Stimulated activated CD8-positive, alpha-beta memory T cell treated with anti-CD3 and anti-CD28 coated beads, Interleukin-4, amount 100 ng/mL, for 1 hour (primary cell): Measurements from ENCODE around the gene DGCR8.

ENCODE experiments used
- DNase-seq, 2 donors: peaks; one replicate each; pipeline ENCODE4 v3.0.0-alpha.2; 2020; ENCODE audit warnings: low read depth in 2 of 2, low spot score in 1 of 2

Gene DGCR8

DNA sequence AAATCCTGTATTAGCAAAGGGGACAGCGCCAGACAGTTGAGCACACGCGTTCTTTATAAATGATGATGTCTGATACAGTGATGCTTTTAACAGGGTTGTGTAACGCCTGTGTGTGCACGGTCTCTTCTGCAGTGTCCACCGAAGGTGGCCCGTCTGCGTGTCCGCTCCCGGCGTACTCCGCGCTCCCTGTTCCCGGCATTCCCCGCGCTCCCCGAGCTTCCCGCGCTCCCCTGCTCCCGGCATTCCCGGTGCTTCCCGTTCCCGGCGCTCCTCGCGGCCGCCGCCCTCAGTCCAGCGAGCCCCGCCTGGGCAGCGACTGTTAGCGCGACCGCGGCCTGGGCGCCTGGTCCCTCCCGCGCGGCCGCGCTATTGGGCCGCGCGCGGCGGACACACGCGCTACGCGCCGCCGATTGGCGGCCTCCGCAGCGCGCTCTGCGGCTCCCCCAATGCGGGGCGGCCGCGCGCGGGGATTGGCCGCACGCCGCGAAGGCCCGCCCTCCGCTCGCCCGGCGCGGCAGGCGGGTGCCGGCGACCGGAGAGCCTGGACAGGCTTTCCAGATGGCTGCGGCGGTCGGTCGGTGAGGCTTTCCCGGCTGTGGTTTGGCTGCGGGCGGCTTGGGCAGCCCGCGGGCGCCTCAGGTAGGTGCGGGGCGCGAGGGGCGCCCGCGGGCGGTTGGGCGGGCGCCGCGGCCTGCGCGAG is at the start of gene DGCR8:
Gene DGCR8, plus strand, starts transcription at position 497 of the 700 bp plus-strand sequence. CDS start 5,723 bp downstream, outside the sequence.
- DNase-seq: peak; percentile 25 to 38

DNA sequence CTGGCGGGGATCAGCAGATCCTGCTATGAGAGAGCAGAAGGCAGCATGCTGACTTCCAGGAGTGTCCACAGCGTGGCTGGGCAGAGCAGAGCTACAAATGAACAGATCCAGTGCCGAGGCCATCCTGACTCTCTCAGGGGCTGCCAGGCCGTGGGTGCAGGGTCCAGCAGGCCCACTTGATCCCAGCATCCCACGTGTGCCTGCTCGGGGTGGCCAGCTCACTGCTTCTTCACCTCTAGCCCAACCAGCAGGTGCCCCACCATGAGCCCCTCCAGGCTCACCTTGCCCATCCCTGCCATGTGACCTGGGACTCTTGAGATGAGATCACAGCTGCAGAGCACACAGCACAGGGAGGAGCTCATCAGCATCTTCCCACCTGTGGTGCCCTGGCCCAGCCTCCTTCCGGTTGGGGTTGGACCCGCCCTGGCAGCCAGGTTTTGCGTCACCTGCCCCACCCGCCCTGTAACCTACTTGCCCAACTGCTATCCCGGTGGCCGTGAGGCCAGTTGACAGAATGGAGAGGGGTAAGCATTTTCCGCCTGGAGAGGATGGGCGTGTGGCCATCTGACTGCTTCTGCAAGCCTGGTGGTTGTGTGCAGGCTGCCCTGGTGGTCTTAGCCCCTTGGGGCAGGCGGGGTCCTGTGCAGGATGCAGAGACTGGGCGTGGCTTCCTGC is 48.2 kb upstream of the DGCR8 start:
- no peak for DNase-seq

DNA sequence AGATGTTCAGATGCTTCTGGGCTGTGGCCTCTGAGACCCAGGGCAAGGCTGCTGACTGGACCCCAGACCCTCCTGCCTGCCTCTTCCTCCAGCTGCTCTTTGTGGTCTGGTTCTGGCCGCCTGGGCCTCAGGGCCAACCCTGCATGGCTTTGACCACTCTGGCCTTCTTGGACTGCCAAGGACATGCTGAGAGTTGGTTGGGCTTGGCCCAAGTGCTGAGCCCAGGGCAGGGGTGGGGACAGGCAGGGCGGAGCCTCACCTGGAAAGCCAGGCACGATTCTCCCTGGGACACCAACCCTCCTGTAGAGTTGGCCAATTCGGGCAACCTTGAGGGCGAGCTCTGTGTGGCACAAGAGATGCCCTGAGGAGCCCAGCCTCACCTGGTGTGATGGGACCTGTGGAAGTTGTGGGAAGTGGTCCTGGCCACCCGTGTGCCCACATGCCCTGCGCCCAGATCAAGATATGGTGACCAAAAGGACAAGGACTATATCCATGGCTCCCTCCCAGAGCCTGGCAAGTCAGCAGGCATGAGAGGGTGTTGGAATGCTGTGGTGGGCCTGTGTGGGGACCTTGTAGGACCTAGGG is 47.5 kb upstream of the DGCR8 start:
- DNase-seq: no peak

DNA sequence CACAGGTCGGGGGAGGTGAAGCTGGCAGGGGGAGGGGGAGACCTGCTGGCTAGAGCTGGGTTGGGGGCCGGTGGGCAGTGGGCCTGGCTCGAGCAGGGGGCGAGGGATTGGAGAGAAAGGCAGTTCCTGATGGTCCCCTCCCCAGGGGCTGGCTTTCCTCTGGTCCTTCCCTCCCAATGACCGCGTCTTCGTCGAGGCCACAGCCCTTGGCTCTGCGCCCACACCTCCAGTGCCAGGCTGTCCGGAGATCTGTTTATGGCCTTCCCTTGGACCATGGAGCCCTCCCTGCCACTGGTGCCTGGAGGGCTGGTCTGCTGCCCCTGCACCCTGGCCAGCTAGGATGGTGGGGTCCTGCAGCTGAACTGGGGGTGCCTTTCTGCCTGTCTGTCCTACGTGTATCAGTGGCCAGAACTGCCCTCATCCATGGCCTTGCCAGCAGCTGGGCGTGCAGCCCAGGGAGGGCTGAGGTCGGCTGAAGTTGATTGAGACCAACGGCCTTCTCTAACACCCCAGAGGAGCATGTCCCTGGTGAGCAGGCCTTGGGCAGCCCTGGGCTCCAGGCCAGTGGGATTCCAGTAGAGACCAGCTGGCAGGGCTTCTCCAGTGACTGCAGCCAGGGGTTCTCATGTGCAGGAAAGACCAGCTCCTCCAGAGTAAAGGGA is 46.9 kb upstream of the DGCR8 start:
- DNase-seq: no peak

DNA sequence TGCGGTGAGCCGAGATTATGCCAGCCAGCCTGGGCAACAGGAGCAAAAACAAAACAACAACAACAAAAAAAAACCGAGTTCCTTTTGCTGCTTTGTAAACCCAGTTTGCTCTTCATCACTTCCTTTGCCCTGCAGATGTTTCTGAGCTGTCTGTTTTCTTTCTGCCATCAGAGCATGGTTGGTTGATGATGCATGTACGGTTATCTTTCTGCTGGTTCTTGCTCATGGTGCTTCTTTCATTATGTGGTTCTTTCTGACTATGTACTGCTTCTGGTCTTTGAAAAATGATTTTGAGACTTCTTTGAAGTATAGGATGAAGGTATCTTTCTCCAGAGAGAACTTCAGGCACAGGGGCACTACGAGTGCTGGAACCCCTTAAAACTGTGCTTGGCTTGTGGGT is 45.9 kb upstream of the DGCR8 start:
- no peak for DNase-seq

DNA sequence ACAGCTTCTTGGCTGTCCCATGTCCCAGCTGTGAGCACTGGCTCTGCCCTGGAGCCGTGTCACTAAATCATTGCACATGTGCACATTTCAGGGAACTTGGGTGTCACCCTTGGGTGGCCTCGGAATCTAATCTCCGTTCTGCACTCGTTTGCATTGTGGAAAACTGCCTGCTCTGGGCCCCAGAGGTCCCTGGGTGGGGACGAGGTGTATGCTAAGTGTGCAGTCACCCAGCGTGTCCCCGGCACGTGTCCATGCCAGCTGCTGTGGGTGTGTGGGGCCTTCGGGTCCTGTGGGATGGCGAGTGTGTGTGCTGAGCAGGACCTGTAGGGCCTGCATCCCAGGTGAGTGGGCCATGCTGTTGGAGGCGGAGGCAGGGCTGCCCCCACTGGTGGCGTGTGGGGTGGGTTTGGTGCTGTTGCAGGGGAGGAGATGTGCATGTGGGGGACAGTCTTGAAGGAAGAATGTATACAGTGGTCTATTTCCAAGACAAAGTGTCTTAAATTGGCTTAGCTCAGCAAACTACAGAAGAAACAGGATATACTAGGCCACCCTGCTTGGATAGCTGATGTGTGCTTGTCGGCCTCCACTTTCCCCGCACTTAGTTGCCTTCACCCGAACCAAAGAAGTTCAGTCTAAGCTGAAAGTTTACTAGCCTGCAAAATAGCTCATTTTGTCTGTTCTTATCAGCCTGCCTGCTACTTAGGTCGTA is 44.5 kb upstream of the DGCR8 start:
- DNase-seq: no peak

DNA sequence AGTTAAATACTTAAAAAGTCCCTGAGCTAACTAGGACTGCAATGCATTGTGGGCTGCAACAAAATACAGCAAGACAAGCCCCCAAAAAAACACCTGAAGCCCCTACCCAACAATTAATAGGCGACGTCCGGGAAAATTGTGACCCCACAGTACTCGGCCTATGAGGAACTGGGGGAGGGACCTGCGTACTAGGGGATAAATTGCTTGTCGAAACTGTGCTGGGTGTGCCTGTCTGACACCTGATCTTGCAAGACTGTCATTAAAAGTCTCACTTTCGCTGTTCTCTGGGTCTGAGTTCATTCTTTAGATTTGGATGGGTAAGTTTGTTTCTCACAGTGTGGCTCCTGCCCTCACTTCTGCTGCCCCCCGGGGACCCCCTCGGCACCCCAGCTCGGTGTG is 44.0 kb upstream of the DGCR8 start:
- DNase-seq: no peak

DNA sequence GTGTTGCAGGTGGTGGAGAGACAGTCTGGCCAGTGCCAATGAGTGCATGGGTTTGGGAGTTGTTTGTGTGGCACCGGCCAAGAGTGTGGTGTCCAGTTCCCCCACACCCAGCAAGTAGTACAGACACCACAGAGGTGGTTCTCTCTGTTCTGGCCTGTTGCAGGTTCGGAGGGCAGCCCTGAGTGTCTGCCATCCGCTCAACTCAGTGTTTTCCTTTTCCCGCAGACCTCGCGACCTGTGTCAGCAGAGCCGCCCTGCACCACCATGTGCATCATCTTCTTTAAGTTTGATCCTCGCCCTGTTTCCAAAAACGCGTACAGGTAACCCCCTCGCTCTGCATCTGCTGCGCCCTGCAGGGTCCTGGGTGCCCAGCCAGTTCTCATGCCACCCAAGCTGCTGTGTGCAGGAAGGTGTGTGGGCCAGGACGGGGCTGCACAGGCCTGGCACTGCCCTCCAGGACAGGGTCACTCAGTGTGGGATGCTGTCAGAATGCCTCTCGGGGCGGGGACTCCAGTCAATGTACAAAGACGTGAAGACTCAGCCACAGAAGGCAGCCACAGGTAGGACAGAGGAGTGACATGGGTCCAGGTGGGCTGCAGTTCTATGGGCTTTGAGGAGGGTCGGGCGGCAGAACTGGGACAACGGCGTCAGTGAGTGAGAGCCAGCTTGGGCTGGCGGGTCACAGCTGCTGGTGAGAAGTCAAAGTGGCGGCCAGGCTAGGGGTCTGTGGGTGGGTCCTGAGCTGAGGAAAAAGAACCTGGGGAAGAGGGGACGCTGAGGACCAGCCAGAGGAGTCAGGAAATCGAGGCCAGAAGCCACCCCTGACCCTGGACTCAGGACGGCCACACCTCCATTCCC is 43.3 kb upstream of the DGCR8 start:
- DNase-seq: no peak

DNA sequence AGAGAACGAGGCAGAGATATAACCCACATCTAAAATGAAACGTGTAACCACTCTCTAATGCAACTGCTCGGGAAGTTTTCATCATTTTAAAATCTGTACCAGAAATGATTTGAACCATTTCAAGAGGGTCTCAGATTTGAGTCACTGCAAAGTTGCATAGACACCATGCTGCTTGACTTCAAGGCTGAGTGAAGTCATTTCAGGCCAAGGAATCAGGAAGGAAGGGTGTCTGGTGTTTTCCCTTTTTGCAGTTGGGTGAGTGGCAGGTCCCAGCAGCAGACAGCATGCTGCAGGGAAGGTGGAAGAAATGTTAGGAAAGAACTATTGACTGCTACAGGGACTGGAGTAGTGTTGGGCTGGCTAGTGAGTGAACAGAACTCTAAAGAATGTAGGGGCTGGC is 42.6 kb upstream of the DGCR8 start:
- DNase-seq: no peak

DNA sequence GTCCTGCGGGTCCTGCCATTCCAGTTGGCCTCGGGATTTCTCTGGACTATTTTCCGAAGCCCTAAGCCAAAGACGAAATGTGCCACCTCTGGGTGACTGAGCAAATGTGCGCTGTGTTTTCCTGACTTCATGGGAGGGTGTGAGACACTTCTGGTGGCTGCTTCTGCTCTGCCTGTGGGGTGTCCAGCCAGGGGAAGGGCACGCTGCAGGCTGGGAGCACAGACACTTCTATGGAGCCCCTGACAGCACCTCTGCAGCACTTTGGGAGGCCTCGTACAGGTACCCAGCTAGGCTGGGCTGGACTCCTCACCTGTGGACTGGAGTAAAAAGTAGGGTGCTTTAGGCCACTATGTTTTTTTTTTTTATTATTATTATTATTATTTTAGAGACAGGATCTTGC is 41.5 kb upstream of the DGCR8 start:
- no peak for DNase-seq

DNA sequence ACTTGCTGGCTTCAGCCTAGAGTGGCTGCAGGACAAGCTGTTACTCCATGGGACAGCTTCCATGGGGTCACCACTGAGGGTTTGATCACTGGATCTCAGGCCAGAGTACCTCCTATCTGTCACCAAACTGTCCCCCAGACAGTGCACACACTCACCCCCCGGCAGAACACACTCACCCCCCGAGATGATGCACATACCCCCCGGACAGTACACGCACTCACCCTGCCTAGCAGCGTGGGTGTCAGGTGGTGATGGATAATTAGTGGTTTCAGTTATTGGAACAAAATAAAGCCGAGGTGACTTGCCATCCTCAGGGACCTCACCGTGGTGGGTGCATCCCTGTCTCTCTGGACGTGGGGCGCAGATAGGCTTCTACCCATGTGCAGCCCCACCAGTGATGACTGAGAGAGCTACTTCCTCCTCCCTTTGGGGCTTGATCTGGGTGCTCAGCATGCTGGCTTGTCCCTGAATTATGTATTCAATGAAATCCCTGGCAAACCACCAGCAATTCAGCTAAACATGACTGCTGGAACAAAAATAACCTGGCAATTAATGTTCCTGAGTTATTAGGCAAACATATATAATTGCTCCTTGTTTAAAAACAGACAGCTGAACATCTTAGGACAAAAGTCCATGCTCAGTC is 40.2 kb upstream of the DGCR8 start:
- DNase-seq: no peak

DNA sequence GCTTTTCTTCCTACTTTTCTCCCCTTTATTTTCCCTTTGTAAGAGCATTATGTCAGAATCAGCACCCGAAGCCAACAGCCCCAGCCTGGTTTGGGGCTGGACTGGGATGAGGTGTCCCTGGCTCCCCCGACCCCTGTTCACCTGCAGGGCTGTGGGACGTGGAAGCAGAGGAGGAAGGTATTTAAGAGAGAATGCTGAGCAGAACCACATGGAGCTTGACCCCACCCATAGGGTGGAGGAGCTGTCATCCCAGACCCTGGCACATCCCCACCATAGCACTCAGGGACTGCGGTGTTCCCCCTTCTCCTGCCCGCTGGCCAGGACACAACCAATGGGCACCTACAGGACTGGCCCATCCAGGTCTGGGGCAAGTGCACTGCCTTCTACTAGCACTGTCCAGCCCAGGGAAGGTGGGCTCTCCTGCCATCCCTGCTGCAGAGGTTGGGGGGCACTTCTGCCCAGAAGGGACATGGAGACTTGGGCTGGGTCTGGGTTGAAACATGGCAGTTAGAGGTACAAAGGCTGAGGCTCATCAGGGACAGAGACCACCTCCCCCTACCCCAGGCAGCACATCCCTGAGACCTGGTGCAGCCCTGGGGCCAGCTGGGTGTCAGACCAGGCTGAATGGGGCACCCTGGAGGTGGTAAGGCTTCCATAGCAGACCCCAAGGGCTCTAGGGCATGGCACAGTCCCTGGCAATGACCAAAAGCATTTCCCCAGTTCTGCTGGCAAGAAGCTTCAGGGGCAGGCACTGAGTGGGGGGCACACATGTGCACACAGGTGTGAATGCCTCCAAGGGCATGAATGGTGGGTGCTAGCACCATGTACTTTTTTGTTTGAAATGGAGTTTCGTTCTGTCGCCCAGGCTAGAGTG is 39.5 kb upstream of the DGCR8 start:
- no peak for DNase-seq

DNA sequence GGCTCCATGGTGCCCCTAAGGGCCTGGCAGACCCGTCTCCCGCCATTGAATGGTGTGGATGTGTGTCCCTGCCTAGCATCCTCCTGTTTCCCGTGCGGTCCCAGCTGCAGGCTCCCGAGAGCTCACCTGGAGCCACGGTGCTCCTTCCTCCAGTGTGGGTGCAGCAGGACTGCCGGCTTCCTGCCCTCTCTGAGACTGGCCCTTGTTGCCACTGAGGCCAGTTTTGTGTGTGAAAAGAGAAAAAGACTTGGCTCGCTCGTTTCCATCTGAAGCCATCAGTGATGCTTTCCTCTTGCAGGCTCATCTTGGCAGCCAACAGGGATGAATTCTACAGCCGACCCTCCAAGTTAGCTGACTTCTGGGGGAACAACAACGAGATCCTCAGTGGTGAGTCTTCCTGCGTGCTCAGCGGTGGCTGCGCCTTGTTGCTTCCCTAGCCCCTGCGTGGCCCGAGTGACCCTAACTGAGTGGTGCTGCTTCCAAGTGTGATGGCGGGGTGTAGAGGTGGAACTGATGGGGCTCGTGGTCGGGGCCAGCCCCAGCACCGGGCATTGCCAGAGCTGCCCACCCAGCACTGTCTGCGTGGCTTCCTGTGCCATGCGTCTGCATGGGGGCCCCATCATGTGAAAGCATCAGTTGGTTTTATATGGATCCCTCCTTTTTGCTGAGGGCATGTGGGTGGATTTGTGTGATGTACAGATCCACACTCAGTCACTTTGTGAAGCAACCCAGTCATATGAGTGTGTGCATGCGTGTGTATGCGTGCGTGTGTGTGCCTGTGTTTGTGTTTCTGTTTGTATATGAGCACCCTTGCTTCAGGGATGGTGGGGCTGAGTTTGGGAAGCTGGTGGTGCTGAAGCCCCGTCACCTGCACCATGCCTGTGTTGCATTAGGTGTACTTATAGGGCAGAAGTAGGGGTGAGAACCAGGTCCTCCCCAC is 36.7 kb upstream of the DGCR8 start:
- no peak for DNase-seq

DNA sequence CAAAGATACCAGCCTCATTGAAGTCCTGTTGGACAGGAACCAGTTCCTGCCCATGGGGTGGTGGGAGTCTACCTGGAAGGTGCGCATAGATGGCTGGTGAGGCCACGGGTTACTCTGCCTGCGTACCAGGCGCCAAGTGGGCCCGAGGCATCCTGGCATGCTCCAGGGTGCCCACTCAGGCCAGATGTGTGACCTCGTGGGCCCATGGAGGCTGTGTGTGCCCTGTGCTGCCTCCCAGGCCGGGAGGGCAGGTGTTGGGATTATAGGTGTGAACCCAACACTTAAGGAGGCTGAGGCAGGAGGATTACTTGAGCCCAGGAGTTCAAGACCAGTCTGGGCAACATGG is 36.1 kb upstream of the DGCR8 start:
- DNase-seq: no peak

DNA sequence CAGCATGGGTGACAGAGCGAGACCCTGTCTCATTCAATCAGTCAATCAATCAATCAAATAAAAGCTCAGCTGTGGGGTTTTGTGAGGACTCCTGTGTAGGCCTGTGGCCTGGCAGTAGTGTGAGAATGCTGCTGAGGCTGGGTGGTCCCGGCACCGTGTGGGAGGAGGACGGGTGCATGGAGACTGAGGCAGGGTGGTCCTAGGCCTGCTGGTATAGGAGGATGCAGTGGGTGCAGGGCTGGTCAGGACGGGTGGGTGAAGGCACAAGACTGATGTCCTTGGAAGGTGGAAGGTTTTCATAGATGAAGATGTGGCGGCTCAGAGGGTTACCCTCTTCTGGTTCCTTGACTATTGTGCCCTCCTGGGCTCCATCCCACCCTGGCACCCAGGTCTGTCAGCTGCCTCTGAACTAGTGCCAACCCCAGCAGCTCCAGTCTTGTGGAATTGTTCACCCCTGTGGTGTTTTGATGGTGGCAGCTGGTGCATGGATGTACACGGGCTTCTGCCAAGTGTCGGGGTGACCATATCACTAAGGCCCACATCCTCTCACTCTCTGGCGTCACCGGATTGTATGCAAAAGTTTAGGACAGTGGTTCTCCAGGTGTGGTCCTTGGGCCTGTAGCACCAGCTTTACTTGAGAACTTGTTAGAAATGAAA is 35.4 kb upstream of the DGCR8 start:
- DNase-seq: no peak

DNA sequence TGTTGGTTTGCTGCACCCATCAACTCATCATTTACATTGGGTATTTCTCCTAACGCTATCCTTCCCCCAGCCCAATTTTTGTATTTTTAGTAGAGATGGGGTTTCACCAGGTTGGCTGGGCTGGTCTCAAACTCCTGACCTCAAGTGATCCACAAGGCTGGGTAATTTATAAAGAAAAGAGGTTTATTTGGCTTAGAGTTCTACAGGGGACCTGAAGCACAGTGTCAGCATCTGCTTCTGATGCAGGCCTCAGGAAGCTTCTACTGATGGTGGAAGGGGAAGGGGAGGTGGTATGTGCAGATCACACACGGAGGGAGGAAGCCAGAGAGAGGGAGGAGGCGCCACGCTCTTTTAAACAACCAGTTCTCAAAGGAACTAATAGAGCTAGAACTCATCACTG is 33.3 kb upstream of the DGCR8 start:
- no peak for DNase-seq

DNA sequence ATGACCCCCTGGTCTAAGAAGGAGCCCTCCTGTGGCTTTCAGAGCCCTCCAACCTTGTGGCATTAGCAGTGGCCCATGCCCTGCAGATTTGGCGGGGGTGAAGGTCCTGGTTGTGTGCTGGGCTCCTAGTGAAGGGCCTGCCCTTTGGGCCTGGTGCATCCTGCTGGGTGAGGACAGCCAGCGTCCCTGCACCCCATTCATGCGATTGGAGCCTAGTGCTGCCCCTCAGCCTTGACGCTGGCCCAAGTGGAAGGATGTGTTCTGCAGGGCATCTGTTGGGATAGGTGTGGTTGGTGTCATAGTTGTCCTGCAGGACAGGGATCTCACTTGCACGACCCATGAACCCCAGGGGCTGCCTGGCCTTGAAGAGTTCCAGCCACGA is 28.1 kb upstream of the DGCR8 start:
- no peak for DNase-seq
